GM18873 (cell line): Measurements from ENCODE around the gene SYT7.
A peak's percentile ranks its signal among the peaks of the same experiment; 100 is the strongest.
"Not testable (repeated sequence)": the region's sequence is repeated elsewhere in the genome, so short reads cannot be mapped to it uniquely, and the experiment has no call there.

ENCODE experiments used
- ATAC-seq: cut with Tn5 transposase; IDR thresholded peaks from one replicate; pipeline ENCODE4 v1.9.1; 2021; ENCODE audit warnings: mild to moderate bottlenecking, moderate library complexity, moderate number of reproducible peaks; ENCODE audit not compliant: unreplicated experiment, low FRiP score

Gene SYT7

GRCh38 chr11:61581030-61581928 lies at the start of gene SYT7:
Gene SYT7 (minus strand): TSS chr11:61581076. CDS start chr11:61580820, 256 bp downstream.
- peak; percentile 81 for ATAC-seq

GRCh38 chr11:61630089-61630488 lies 49.2 kb upstream of the SYT7 start:
- no peak for ATAC-seq

- no peak for ATAC-seq
Measured at GRCh38 chr11:61629082-61629833, 48.4 kb upstream of the SYT7 start.

GRCh38 chr11:61628662-61628970 lies 47.7 kb upstream of the SYT7 start:
- ATAC-seq: no peak

- no peak for ATAC-seq
Measured at GRCh38 chr11:61627850-61628661, 47.2 kb upstream of the SYT7 start.

GRCh38 chr11:61626580-61627380 lies 45.9 kb upstream of the SYT7 start:
- no peak for ATAC-seq

- ATAC-seq: no peak
Measured at GRCh38 chr11:61625525-61625924, 44.6 kb upstream of the SYT7 start.

GRCh38 chr11:61621917-61622585 lies 41.2 kb upstream of the SYT7 start:
- no peak for ATAC-seq

GRCh38 chr11:61619471-61620226 lies 38.8 kb upstream of the SYT7 start:
- no peak for ATAC-seq

GRCh38 chr11:61618978-61619377 lies 38.1 kb upstream of the SYT7 start:
- ATAC-seq: no peak

GRCh38 chr11:61617515-61617914 lies 36.6 kb upstream of the SYT7 start:
- no peak for ATAC-seq

- ATAC-seq: no peak
Measured at GRCh38 chr11:61616434-61616833, 35.6 kb upstream of the SYT7 start.

- not testable (repeated sequence) for ATAC-seq
Measured at GRCh38 chr11:61614782-61615181, 33.9 kb upstream of the SYT7 start.

GRCh38 chr11:61613870-61614269 lies 33.0 kb upstream of the SYT7 start:
- no peak for ATAC-seq

GRCh38 chr11:61613051-61613450 lies 32.2 kb upstream of the SYT7 start:
- ATAC-seq: no peak

GRCh38 chr11:61611309-61611708 lies 30.4 kb upstream of the SYT7 start:
- ATAC-seq: no peak

GRCh38 chr11:61610905-61611304 lies 30.0 kb upstream of the SYT7 start:
- ATAC-seq: no peak

GRCh38 chr11:61609980-61610366 lies 29.1 kb upstream of the SYT7 start:
- ATAC-seq: no peak
